Gastroesophageal sphincter (tissue), 4 donors: ENCODE data around the gene KDM1A. TPM values are rescaled to one million over a fixed set of nuclear protein-coding genes. Genes with fewer than 3 reads are reported as not detected.

Source experiments
- ATAC-seq: fragments of 150-250 bp; one replicate; pipeline ENCODE4 v1.9.1; 2016; ENCODE audit warnings: mild to moderate bottlenecking, moderate library complexity
- H3K27ac ChIP-seq, 4 donors: fragments of 200-600 bp; sonication (generic) in 3 of 4; 1 replicate in 3 of 4; 2 replicates in 1 of 4; pipeline ENCODE4 v1.5.1; 2016 to 2019
- H3K27me3 ChIP-seq: fragments of 200-600 bp; sonication (generic); one replicate; pipeline ENCODE4 v1.5.1; 2019
- H3K36me3 ChIP-seq, 2 donors: fragments of 200-600 bp; sonication (generic); one replicate each; pipeline ENCODE4 v1.5.1; 2019; ENCODE audit warnings: control low read depth in 1 of 2
- H3K4me1 ChIP-seq, 3 donors: fragments of 200-600 bp; sonication (generic); 1 replicate in 2 of 3; 2 replicates in 1 of 3; pipeline ENCODE4 v1.5.1; 2016 to 2019; ENCODE audit warnings: control low read depth in 2 of 3
- H3K4me3 ChIP-seq, 2 donors: fragments of 200-600 bp; sonication (generic); one replicate each; pipeline ENCODE4 v1.5.1; 2019; ENCODE audit warnings: mild to moderate bottlenecking in 1 of 2, moderate library complexity in 1 of 2
- H3K9me3 ChIP-seq, 3 donors: fragments of 200-600 bp; sonication (generic); one replicate each; pipeline ENCODE4 v1.5.1; 2017 to 2019; ENCODE audit warnings: control low read depth in 2 of 3
- EP300 ChIP-seq: sonication (generic); formaldehyde crosslinking; IDR thresholded peaks from one replicate; pipeline ENCODE4 v1.6.1; 2017; ENCODE audit warnings: antibody characterized with exemption, mild to moderate bottlenecking
- POLR2A ChIP-seq, 2 donors: fragments of 450-650 bp; IDR thresholded peaks; one replicate each; pipeline ENCODE4 v1.6.1; 2017; ENCODE audit warnings: antibody characterized with exemption in 2 of 2, mild to moderate bottlenecking in 2 of 2, moderate library complexity in 1 of 2
- POLR2AphosphoS5 ChIP-seq: sonication (generic); formaldehyde crosslinking; IDR thresholded peaks from one replicate; pipeline ENCODE4 v1.6.1; 2017; ENCODE audit warnings: antibody characterized with exemption
- WGBS, 2 donors: methylation state at CpG; one replicate each; pipeline ENCODE4 v1.1.5; 2018; ENCODE audit warnings: low coverage in 1 of 2; 5-methylcytosine and 5-hydroxymethylcytosine counted together
- total RNA-seq, 4 donors: library from RNA; depleted of rRNA; stranded (reverse); fragments of >200 nt; gene quantifications; one replicate each; pipeline ENCODE4 v1.1.0, GENCODE V29; 2016
- TF ChIP-seq, protein P1 (sequence below), 4 experiments: fragments of 200-600 bp in 2 of 4; fragments of 450-650 bp in 2 of 4; sonication (generic) in 1 of 4; IDR thresholded peaks; one replicate each; pipeline ENCODE4 v1.5.1; 2017 to 2019; ENCODE audit warnings: antibody characterized with exemption in 4 of 4, mild to moderate bottlenecking in 2 of 4, moderate library complexity in 2 of 4

The KDM1A gene
- total RNA-seq, 4 donors from 2014 or later = 48.9 to 62.4 (median 54.6) TPM

DNA sequence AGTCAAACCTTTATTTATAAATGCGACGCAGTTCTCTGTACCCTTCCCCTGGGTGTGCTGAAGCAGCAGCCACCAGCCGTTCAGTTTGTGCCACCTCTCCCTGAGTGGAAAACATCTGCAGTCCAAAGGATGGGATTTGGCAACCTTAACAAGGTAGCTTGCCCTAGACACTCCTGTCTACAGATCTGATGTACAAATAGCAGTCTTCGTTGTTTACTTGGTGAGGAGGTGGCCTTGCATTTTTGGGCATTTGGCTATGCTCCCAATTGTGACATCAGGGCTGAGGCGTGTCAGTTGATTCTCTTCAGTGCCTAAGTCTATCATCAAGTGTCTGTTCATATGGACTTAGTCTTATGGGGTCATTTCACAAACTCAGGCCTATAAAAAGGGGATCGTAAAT lies 59.8 kb downstream of the KDM1A start:
- no peak overlapping the region for H3K27ac ChIP-seq
- TF ChIP-seq POLR2AphosphoS5 = no peak
- TF ChIP-seq POLR2A (IDR thresholded peaks at IDR 0.05) = no peak
- TF ChIP-seq, protein P1, sequence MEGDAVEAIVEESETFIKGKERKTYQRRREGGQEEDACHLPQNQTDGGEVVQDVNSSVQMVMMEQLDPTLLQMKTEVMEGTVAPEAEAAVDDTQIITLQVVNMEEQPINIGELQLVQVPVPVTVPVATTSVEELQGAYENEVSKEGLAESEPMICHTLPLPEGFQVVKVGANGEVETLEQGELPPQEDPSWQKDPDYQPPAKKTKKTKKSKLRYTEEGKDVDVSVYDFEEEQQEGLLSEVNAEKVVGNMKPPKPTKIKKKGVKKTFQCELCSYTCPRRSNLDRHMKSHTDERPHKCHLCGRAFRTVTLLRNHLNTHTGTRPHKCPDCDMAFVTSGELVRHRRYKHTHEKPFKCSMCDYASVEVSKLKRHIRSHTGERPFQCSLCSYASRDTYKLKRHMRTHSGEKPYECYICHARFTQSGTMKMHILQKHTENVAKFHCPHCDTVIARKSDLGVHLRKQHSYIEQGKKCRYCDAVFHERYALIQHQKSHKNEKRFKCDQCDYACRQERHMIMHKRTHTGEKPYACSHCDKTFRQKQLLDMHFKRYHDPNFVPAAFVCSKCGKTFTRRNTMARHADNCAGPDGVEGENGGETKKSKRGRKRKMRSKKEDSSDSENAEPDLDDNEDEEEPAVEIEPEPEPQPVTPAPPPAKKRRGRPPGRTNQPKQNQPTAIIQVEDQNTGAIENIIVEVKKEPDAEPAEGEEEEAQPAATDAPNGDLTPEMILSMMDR (IDR thresholded peaks at IDR 0.05) = no peak
- no peak for TF ChIP-seq EP300
- WGBS, 2 donors = 82 to 85% methylated on average over 4 to 6 of the region's 6 CpGs
- no peaks in the 10 kb centered on the region for H3K27me3 ChIP-seq
- H3K4me1 ChIP-seq = peaks cover 0 to 9% (median 4%) of the 10 kb centered on the region in 3 donors
- peaks cover 2 to 76% of the 10 kb centered on the region in 2 donors for H3K36me3 ChIP-seq
- no peaks in the 10 kb centered on the region for H3K9me3 ChIP-seq
- H3K4me3 ChIP-seq = no peak overlapping the region
- ATAC-seq = no peak

DNA sequence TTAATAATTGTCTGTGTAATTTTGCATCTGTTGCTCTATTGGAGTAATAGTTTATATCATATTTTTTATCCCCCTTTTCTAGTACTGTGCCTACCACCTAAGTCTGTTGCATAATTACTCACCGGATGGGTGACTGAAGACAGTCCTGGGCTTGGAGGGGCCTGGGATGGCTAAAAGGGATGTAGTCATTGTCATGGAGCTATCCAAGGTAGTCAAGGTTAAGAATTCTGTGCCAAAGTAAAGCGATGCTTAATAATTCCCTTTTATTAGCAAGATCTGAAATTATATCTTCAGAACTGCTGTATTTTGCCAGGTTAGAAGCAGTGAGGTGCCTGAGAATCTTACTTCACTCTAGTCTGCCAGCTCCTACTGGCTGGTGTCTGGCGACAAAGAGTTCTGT lies 61.6 kb downstream of the KDM1A start:
- Histone ChIP-seq H3K9me3 (no peaks in the 10 kb centered on the region), H3K4me3 (no peak overlapping the region), H3K27me3 (no peaks in the 10 kb centered on the region), H3K4me1 (peaks cover 0 to 19% (median 6%) of the 10 kb centered on the region in 3 donors), H3K27ac (no peak overlapping the region), H3K36me3 (peaks cover 2 to 94% of the 10 kb centered on the region in 2 donors)
- no peak for ATAC-seq
- TF ChIP-seq POLR2A (IDR thresholded peaks at IDR 0.05) (no peak), EP300 (no peak), POLR2AphosphoS5 (no peak)
- TF ChIP-seq, protein P1 (IDR thresholded peaks at IDR 0.05) = no peak
- WGBS, 2 donors = 81 to 94% methylated on average over 3 of the region's 3 CpGs

DNA sequence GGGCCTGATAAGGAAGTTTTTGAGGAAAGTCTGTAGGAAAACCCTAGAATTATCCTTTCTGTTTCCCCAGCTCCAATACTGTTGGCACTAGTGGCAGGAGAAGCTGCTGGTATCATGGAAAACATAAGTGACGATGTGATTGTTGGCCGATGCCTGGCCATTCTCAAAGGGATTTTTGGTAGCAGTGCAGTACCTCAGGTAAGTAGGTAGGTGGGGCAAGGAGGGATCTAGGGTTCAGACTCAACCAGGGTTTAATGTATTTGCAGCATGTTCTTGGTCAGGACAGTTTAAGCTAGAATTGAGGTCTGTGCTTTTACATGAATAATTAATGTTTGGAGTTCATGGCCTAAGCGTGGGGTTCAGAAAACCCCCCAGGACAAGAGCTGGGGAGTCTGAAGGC lies 62.1 kb downstream of the KDM1A start:
- no peaks in the 10 kb centered on the region for H3K27me3 ChIP-seq
- WGBS, 2 donors = 60 to 85% methylated on average over 1 to 3 of the region's 3 CpGs
- no peak overlapping the region for H3K4me3 ChIP-seq
- peaks cover 2 to 99% of the 10 kb centered on the region in 2 donors for H3K36me3 ChIP-seq
- no peak overlapping the region for H3K27ac ChIP-seq
- no peaks in the 10 kb centered on the region for H3K9me3 ChIP-seq
- H3K4me1 ChIP-seq = peaks cover 0 to 20% (median 6%) of the 10 kb centered on the region in 3 donors
- TF ChIP-seq POLR2A (IDR thresholded peaks at IDR 0.05) = no peak
- TF ChIP-seq, protein P1 (IDR thresholded peaks at IDR 0.05) = peak in 2 of 4 experiments; percentile 8 to 25
- no peak for ATAC-seq

DNA sequence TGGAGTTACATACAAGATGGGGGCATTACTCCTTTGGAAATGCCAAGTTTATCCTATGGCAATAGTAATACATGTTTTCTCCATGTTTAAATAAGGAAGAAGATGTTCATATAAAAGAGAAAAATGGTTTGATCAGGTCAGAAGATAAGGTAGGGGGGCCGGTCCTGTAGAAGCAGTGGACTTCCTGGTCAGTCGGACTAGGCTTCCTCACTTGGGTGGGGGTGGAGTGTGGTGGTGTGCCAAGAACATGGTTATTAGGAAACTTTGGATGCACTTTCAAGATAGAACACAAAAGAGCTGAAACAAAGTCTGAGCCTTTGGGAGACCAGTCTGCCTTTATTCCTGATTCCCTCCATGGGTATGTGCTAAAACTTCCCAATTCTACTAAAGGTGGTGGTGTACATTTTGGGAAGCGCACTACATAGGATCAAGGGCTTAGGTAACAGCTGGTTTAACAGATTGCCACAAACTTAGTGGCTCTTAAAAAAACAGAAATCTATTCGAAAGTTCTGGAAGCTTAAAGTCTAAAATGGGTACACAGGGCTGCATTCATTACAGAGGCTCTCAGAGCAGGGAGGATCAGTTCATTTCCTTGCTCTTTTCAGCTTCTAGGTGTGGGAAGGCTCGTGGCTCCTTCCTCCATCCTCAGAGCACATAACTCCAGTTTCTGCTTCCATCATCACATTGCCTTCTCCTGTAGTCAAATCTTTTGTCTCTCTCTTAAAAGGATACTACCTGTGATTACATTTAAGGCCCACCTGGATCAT lies 64.6 kb downstream of the KDM1A start:
- H3K36me3 ChIP-seq = peaks cover 2 to 100% of the 10 kb centered on the region in 2 donors
- WGBS, 2 donors = 59 to 62% methylated on average over 5 of the region's 5 CpGs

More for the DNA sequence above, 64.6 kb downstream of the KDM1A start:
- Histone ChIP-seq H3K4me3 (no peak overlapping the region), H3K9me3 (no peaks in the 10 kb centered on the region), H3K27me3 (no peaks in the 10 kb centered on the region), H3K4me1 (peaks cover 0 to 20% (median 6%) of the 10 kb centered on the region in 3 donors), H3K27ac (peak overlapping the region in 2 of 4 donors; percentile 18 to 43)
- TF ChIP-seq POLR2A (IDR thresholded peaks at IDR 0.05) (no peak), POLR2AphosphoS5 (no peak), EP300 (no peak)
- TF ChIP-seq, protein P1 (IDR thresholded peaks at IDR 0.05) = no peak
- no peak for ATAC-seq
